Activated naive CD4-positive, alpha-beta T cell treated with anti-CD3 and anti-CD28 coated beads, Interleukin-2, amount 10 ng/mL, durations not matched to agents 7 days and 5 days (primary cell): Measurements from ENCODE around the gene C9orf72.

Source experiments
- CTCF ChIA-PET: fragments of 350-600 bp; sonication (Branson Sonifier 250); formaldehyde crosslinking; loops from one replicate; lab custom pipeline; 2021; ENCODE audit warnings: antibody characterized with exemption; lab: Charles Lee
- DNase-seq: peaks from one replicate; pipeline ENCODE4 v3.0.0-alpha.2; 2020
- H3K27ac Mint-ChIP-seq: one replicate; pipeline ENCODE4 v1.8.0; 2021; ENCODE audit warnings: mild to moderate bottlenecking, moderate library complexity, mixed read lengths
- H3K27me3 Mint-ChIP-seq: one replicate; pipeline ENCODE4 v1.8.0; 2021; ENCODE audit warnings: mild to moderate bottlenecking, mixed read lengths
- H3K36me3 Mint-ChIP-seq: one replicate; pipeline ENCODE4 v1.8.0; 2021; ENCODE audit warnings: mixed read lengths
- H3K4me1 Mint-ChIP-seq: one replicate; pipeline ENCODE4 v1.8.0; 2021; ENCODE audit warnings: mixed read lengths
- H3K4me3 Mint-ChIP-seq: one replicate; pipeline ENCODE4 v1.8.0; 2021; ENCODE audit warnings: mild to moderate bottlenecking, moderate library complexity, mixed read lengths
- H3K9me3 Mint-ChIP-seq: one replicate; pipeline ENCODE4 v1.8.0; 2021; ENCODE audit warnings: mixed read lengths

Gene C9orf72

DNA sequence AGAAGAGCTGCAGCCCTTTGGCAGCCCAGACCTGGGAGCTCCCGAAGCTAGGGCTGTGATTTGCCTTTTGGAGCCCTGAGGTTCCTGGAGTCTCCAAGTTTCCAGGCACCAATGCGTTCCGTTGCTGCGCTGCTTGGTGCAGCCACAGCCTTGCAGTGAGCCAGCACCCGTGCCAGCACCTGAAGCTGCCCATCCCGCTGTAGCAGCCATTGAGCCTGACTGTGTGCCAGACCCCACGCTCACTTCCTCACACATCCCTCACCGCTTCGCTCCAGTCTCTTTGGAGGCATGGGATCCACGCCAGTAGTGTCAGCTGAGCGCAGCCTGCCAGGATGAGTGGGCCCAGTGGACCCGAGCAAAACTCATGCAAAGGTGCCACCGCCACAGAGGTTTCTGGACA lies 22.5 kb upstream of the C9orf72 start:
- Mint-ChIP-seq H3K4me1 (no peaks in the 10 kb centered on the region), H3K4me3 (no peak overlapping the region), H3K36me3 (no peaks in the 10 kb centered on the region), H3K27ac (no peak overlapping the region), H3K9me3 (no peaks in the 10 kb centered on the region), H3K27me3 (peaks cover 10% of the 10 kb centered on the region)
- no peak for DNase-seq
- CTCF ChIA-PET: no interaction called here

DNA sequence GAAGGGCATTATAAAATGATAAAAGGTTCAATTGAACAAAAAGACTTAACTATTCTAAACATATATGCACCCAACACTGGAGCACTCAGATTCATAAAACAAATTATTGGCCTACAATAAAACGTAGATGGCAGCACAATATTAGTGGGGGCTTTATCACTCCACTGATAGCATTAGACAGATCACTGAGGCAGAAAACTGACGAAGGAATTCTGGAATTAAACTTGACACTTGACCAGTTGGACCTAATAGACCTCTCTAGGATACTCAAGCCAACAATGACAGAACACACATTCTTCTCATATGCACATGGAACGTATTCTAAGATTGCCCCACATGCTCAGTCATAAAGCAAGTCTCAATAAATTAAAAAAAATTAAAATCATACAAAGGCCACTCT lies 18.4 kb upstream of the C9orf72 start:
- peaks cover 24% of the 10 kb centered on the region for H3K27me3 Mint-ChIP-seq

DNA sequence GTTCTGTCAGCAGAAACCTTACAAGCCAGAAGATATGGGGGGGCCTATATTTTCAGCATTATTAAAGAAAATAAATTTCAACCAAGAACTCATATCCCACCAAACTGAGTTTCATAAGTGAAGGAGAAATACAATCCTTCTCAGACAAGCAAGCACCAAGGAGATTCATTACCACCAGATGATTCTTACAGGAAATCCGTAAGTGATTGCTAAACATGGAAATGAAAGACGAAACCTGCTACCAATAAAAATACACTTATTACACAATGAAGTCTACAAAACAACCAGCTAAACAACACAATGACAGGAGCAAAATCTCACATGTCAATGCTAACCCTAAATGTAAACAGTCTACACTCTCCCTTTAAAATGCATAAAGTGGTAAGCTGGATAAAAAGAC lies 17.8 kb upstream of the C9orf72 start:
- no peaks in the 10 kb centered on the region for H3K9me3 Mint-ChIP-seq
- no peaks in the 10 kb centered on the region for H3K36me3 Mint-ChIP-seq
- H3K27ac Mint-ChIP-seq: no peak overlapping the region
- H3K27me3 Mint-ChIP-seq: peaks cover 24% of the 10 kb centered on the region
- H3K4me1 Mint-ChIP-seq: no peaks in the 10 kb centered on the region
- H3K4me3 Mint-ChIP-seq: no peak overlapping the region
- DNase-seq: no peak
- CTCF ChIA-PET: no interaction called here

More for the DNA sequence above, 18.4 kb upstream of the C9orf72 start:
- H3K36me3 Mint-ChIP-seq: no peaks in the 10 kb centered on the region
- CTCF ChIA-PET: no interaction called here
- no peak for DNase-seq
- H3K9me3 Mint-ChIP-seq: no peaks in the 10 kb centered on the region
- H3K4me1 Mint-ChIP-seq: no peaks in the 10 kb centered on the region
- H3K4me3 Mint-ChIP-seq: no peak overlapping the region
- no peak overlapping the region for H3K27ac Mint-ChIP-seq

DNA sequence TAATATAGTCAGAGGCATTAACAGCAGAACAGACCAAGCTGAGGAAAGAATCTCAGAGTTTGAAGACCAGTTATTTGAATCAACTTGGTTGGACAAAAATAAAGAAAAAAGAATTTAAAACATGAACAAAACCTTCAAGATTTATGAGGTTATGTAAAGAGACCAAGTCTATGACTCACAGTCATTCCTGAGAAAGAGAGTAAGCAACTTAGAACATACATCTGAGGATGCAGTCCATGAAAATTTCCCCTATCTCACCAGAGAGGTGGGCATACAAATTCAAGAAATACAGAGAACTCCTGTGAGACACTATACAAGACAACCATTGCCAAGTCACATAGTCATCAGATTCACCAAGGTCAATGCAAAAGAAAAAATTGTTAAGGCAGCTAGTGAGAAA lies 17.4 kb upstream of the C9orf72 start:
- CTCF ChIA-PET: no interaction called here
- DNase-seq: no peak
- Mint-ChIP-seq H3K4me1 (no peaks in the 10 kb centered on the region), H3K27me3 (peaks cover 21% of the 10 kb centered on the region), H3K4me3 (no peak overlapping the region), H3K9me3 (no peaks in the 10 kb centered on the region), H3K27ac (no peak overlapping the region), H3K36me3 (no peaks in the 10 kb centered on the region)

DNA sequence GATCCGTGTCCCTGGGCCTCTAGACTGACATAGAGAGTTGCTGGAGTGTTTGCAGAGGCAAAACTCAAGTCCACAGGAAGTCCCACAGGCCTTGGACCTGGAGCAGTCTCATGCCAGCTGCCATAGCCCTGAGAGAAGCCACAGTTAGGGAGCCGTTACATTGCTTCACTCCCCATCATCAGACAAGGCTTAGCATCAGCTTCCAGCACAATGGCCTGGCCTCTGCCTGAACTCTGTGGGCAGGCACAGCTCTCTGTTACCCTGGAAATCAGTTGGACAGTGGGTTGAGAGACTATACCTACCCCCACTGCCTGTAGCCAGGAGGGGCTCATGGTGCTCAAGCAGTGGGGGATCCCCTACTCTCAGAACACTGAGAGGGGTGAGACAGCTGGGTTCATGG lies 16.2 kb upstream of the C9orf72 start:
- CTCF ChIA-PET: no interaction called here
- Mint-ChIP-seq H3K9me3 (no peaks in the 10 kb centered on the region), H3K4me3 (no peak overlapping the region), H3K4me1 (no peaks in the 10 kb centered on the region), H3K27me3 (peaks cover 21% of the 10 kb centered on the region), H3K36me3 (no peaks in the 10 kb centered on the region), H3K27ac (no peak overlapping the region)
- DNase-seq: no peak

DNA sequence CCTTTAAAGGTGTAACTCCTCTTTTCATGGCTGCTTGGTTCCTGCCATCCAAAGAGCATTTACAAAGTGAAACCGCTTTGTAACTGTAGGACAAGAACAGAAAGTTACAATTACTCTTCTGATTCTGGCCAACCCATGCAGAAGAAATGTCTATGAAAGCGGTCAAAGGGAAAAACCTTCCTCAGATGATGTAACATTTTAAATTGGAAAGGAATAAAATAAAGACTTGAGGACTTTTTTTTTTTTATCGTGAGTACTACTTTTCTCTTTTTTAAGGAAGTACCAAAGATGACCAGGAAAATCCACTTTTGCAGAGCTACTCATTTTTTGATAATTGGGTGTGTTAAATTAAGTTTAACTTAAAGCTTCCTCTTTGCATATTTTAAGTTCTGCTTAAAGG lies 13.0 kb upstream of the C9orf72 start:
- no peak overlapping the region for H3K27ac Mint-ChIP-seq
- no peak for DNase-seq
- H3K27me3 Mint-ChIP-seq: peaks cover 14% of the 10 kb centered on the region
- H3K36me3 Mint-ChIP-seq: no peaks in the 10 kb centered on the region
- CTCF ChIA-PET: no interaction called here
- no peak overlapping the region for H3K4me3 Mint-ChIP-seq
- no peaks in the 10 kb centered on the region for H3K4me1 Mint-ChIP-seq
- no peaks in the 10 kb centered on the region for H3K9me3 Mint-ChIP-seq

DNA sequence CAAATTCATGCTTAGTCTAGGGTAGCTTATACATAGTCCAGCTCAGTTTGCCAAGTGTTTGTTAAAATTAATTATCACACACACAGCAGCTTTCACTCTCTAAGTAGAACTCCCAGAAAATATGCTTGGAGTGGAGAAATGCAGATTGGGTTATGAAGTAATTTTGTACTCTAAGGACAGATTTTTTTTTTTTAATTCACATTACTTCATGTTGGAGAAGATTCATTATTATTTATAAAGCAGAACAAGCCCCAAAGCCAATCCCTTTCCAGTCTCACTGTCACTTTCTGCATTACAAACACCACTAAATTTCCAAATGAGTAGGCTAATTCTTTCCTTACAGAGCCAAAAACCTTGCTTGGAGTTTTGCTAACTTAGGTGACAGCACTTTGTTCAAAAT lies 11.7 kb upstream of the C9orf72 start:
- Mint-ChIP-seq H3K9me3 (no peaks in the 10 kb centered on the region), H3K4me3 (no peak overlapping the region), H3K27me3 (peaks cover 14% of the 10 kb centered on the region), H3K36me3 (no peaks in the 10 kb centered on the region), H3K4me1 (no peaks in the 10 kb centered on the region), H3K27ac (no peak overlapping the region)
- CTCF ChIA-PET: interaction anchor here (0.6 to 0.7 kb wide), 2 partner anchors 218 to 286 kb away, joined by 3 to 4 read pairs; no protein-coding TSS in a partner anchor
- no peak for DNase-seq

DNA sequence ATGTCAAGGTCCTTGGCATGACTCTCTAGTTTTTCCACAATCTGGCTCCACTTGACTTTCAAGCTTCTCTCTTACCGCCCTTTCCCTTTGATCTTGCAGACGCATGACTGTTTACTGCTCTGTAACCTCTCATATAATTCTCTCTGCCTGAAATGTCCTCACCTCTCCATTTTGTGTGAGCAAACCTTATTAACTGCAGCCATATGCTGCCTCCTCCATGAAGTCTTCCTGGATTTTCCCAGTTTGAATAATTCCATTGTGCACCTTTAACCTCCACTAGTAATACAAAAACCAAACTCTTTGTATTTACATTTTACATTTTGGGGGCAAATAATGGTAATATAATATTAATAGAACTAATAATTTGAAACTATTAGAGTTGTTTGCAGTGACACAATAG lies 9.5 kb upstream of the C9orf72 start:
- Mint-ChIP-seq H3K36me3 (no peaks in the 10 kb centered on the region), H3K27ac (no peak overlapping the region), H3K9me3 (peaks cover 7% of the 10 kb centered on the region), H3K4me1 (no peaks in the 10 kb centered on the region), H3K4me3 (no peak overlapping the region), H3K27me3 (no peaks in the 10 kb centered on the region)
- CTCF ChIA-PET: no interaction called here
- DNase-seq: no peak

DNA sequence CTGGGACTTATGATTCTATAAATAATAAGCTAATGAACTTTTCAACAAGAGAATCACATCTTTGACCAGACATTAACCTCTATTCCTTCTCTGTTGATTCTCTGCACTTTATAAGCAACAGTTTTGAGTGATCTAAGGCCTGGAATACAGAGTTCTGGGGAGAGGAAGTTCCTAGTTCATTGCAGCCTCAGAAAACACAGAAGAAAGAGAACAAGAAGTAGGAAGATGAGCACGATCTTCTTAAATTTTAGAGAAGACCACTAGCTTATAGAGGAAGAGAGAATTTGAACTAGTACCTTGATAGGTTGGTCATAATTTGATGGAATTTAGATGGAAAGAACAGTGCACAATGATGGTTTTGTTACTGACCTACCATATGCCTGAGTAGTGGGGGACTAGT lies 8.5 kb upstream of the C9orf72 start:
- DNase-seq: no peak
- H3K9me3 Mint-ChIP-seq: peaks cover 7% of the 10 kb centered on the region
- H3K27me3 Mint-ChIP-seq: no peaks in the 10 kb centered on the region
- H3K4me3 Mint-ChIP-seq: no peak overlapping the region
- no peaks in the 10 kb centered on the region for H3K36me3 Mint-ChIP-seq
- H3K27ac Mint-ChIP-seq: no peak overlapping the region
- H3K4me1 Mint-ChIP-seq: no peaks in the 10 kb centered on the region
- CTCF ChIA-PET: no interaction called here

DNA sequence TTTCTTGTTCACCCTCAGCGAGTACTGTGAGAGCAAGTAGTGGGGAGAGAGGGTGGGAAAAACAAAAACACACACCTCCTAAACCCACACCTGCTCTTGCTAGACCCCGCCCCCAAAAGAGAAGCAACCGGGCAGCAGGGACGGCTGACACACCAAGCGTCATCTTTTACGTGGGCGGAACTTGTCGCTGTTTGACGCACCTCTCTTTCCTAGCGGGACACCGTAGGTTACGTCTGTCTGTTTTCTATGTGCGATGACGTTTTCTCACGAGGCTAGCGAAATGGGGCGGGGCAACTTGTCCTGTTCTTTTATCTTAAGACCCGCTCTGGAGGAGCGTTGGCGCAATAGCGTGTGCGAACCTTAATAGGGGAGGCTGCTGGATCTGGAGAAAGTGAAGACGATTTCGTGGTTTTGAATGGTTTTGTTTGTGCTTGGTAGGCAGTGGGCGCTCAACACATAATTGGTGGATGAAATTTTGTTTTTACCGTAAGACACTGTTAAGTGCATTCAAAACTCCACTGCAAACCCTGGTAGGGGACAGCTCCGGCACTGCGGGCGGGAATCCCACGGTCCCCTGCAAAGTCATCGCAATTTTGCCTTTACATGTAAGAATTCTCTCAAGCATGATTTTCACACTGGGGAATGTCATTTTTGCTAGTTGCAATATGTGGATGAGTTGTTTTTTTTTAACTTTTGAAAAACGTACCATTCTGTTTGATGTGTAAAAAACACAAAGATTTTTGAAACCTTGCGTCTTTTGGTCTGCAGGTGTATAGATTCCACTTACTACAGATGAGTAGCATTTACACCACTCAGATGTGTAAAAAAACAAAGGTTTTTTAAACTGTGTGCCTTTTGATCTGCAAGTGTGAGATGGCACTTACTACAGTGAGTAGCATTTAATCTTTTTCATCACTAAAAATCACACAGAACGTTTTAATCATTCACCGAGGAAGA lies 631 bp upstream of the C9orf72 start:
- peaks cover 17% of the 10 kb centered on the region for H3K27me3 Mint-ChIP-seq
- H3K4me1 Mint-ChIP-seq: peaks cover 33% of the 10 kb centered on the region
- DNase-seq: peak; percentile 98
- H3K9me3 Mint-ChIP-seq: peaks cover 10% of the 10 kb centered on the region
- CTCF ChIA-PET: interaction anchor here (1.0 kb wide), 1 partner anchor 12 kb away, joined by 3 read pairs; no protein-coding TSS in a partner anchor
- peak overlapping the region; percentile 95 for H3K4me3 Mint-ChIP-seq
- peak overlapping the region; percentile 100 for H3K27ac Mint-ChIP-seq
- peaks cover 1% of the 10 kb centered on the region for H3K36me3 Mint-ChIP-seq

DNA sequence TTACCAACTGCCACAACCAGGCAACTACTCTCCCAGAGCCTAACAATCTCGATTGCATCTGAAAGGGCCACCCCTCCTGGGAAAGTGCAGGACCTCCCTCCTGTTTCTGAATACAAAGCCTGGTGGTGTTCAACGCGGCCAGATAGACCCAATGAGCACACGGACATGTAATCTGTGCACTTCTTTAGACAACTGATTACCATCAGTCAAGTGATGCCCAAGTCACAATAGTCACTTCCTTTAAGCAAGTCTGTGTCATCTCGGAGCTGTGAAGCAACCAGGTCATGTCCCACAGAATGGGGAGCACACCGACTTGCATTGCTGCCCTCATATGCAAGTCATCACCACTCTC lies 739 bp downstream of the C9orf72 start:
- Mint-ChIP-seq H3K4me1 (peaks cover 35% of the 10 kb centered on the region), H3K36me3 (peaks cover 2% of the 10 kb centered on the region), H3K9me3 (peaks cover 3% of the 10 kb centered on the region), H3K27ac (peak overlapping the region; percentile 100), H3K4me3 (peak overlapping the region; percentile 95), H3K27me3 (peaks cover 17% of the 10 kb centered on the region)
- CTCF ChIA-PET: interaction anchor here (1.3 kb wide), 1 partner anchor 43 kb away, joined by 3 read pairs; the partner anchor contains the start of gene MOB3B
- peak; percentile 70 for DNase-seq

DNA sequence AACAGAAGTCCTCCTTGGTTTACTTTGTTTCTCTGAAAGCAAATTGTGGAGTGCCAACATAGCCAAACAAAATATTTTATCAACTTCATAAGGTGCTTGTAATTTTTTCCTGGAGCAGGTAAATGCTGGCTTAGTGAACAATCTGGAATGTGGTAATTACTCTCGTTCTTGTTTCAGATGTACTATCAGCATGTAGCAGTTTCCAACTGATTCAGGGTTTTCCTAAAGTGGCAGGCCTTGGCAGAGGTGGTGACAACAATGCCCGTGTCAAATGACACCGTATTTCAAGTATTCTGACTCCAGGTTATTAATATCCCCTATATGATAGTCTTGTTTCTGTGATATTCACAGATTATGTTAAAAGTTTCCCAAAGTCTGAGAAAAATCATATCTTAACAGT lies 1.2 kb downstream of the C9orf72 start:
- peaks cover 17% of the 10 kb centered on the region for H3K27me3 Mint-ChIP-seq
- peaks cover 40% of the 10 kb centered on the region for H3K4me1 Mint-ChIP-seq
- peak overlapping the region; percentile 95 for H3K4me3 Mint-ChIP-seq
- peaks cover 7% of the 10 kb centered on the region for H3K36me3 Mint-ChIP-seq
- H3K9me3 Mint-ChIP-seq: peaks cover 3% of the 10 kb centered on the region
- CTCF ChIA-PET: interaction anchor here (1.3 kb wide), 1 partner anchor 42 kb away, joined by 3 read pairs; the partner anchor contains the start of gene MOB3B
- H3K27ac Mint-ChIP-seq: peak overlapping the region; percentile 100
- DNase-seq: no peak

DNA sequence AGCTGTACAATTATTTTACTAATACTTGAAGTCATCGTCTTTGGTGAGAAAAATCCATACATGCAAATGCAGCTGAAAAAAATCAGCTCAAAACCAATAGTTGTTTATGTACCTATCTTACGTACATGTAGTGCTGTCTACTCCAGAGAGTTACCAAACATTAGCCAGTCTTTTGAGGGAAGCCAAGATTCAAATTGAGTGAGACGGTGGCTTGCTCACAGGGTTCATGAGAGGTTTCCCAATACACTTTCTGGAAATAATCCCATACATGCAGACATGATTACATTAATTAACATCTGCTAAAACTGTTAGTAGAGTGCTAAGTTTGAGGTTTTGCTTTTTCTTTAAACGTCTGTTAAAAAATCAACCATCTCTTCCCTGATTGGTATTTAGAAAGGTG lies 2.3 kb downstream of the C9orf72 start:
- peaks cover 3% of the 10 kb centered on the region for H3K9me3 Mint-ChIP-seq
- peaks cover 49% of the 10 kb centered on the region for H3K4me1 Mint-ChIP-seq
- peaks cover 16% of the 10 kb centered on the region for H3K36me3 Mint-ChIP-seq
- no peak overlapping the region for H3K27ac Mint-ChIP-seq
- no peak for DNase-seq
- H3K4me3 Mint-ChIP-seq: no peak overlapping the region
- CTCF ChIA-PET: interaction anchor here (1.0 kb wide), 1 partner anchor 26 kb away, joined by 3 read pairs; no protein-coding TSS in a partner anchor
- peaks cover 14% of the 10 kb centered on the region for H3K27me3 Mint-ChIP-seq

DNA sequence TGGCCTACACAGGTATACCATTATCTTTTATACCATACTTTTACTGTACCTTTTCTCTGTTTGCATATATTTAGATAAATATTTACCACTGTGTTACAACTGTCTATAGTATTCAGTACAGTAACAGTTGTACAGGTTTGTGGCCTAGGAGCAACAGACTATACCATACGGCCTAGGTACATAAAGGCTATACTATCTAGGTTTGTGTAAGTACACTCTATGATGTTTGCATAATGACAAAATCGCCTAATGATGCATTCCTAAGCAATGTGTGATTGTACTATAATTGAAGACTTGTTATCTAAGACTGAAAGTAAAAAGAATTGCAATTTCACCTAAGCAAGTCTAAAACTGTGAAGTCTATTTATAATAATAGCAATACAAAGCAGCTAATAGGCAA lies 3.9 kb downstream of the C9orf72 start:
- DNase-seq: no peak
- CTCF ChIA-PET: no interaction called here
- peaks cover 6% of the 10 kb centered on the region for H3K27me3 Mint-ChIP-seq
- peaks cover 59% of the 10 kb centered on the region for H3K4me1 Mint-ChIP-seq
- H3K27ac Mint-ChIP-seq: no peak overlapping the region
- H3K36me3 Mint-ChIP-seq: peaks cover 24% of the 10 kb centered on the region
- no peaks in the 10 kb centered on the region for H3K9me3 Mint-ChIP-seq
- no peak overlapping the region for H3K4me3 Mint-ChIP-seq

DNA sequence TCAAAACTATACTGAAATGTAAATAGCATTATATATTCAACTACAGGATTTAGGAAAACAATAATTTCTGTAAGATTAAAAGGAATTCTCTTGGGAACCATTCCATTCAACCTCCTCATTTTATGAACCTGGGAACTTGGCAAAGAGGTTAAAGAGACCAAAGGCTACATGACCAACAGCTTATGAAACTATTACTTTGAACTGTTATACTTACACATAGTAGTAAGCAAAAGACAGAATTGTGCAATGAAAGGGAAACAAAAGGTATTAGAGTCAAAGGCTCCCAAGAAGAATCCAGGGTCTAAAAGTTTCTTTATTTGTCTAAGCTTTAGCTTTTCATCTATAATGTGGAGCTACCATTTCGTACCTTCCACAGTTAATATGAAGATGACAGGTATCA lies 7.2 kb downstream of the C9orf72 start:
- H3K9me3 Mint-ChIP-seq: no peaks in the 10 kb centered on the region
- peaks cover 36% of the 10 kb centered on the region for H3K36me3 Mint-ChIP-seq
- no peak overlapping the region for H3K27ac Mint-ChIP-seq
- H3K4me1 Mint-ChIP-seq: peaks cover 48% of the 10 kb centered on the region
- no peak overlapping the region for H3K4me3 Mint-ChIP-seq
- H3K27me3 Mint-ChIP-seq: no peaks in the 10 kb centered on the region
- no peak for DNase-seq
- CTCF ChIA-PET: no interaction called here
